ENCODE results near the gene KDM4C. TPM values are rescaled to one million over a fixed set of nuclear protein-coding genes. Genes with fewer than 3 reads are reported as not detected.

The KDM4C gene
- total and polyA plus RNA-seq, 2 of the 13 experiments (the other 11 are each of a cell fraction or from before 2014, with no cell fraction given) = 19.4 to 23.6 TPM

- in situ Hi-C loops (cut with HindIII; ENCODE audit: extremely low pct_ligation_motif_present, low pct_unique_long_range_greater_than_20kb) (no loop called here), intact Hi-C loops (cut with micrococcal nuclease; ENCODE audit: unreplicated experiment) (no loop called here)
- Histone ChIP-seq H3K27ac (ENCODE audit: extremely low read length, insufficient read depth, low read length) (no peak overlapping the region), H3K4me1 (ENCODE audit: insufficient read depth, low read length) (peaks cover 46% of the 10 kb centered on the region), H3K4me2 (ENCODE audit: low read depth, low read length) (no peak overlapping the region), H3K4me3 (replicated peaks in 1 of 3; ENCODE audit: insufficient read depth in 1 of 3, low read depth in 2 of 3, low read length in 3 of 3) (no peak overlapping the region), H3K9me3 (ENCODE audit: low read length) (no peaks in the 10 kb centered on the region), H3K79me2 (ENCODE audit: insufficient read depth, low read length) (peaks cover 28% of the 10 kb centered on the region), H4K20me1 (ENCODE audit: insufficient read depth, low read length) (no peaks in the 10 kb centered on the region), H3K27me3 (ENCODE audit: control insufficient read depth in 1 of 2, insufficient read depth in 2 of 2, low read length in 2 of 2) (no peaks in the 10 kb centered on the region), H2AFZ (ENCODE audit: low read length) (no peak overlapping the region), H3K36me3 (replicated peaks in 1 of 2; ENCODE audit: control insufficient read depth in 1 of 2, insufficient read depth in 2 of 2, low read length in 2 of 2) (peaks cover 5 to 25% of the 10 kb centered on the region in 2 experiments), H3K9ac (ENCODE audit: insufficient read depth, low read depth, low read length) (no peak overlapping the region)
- no TSS peak for BruUV-seq (replicated peaks)
- ChIA-PET POLR2A (no interaction called here), CTCF (ENCODE audit: low intra/inter-chr PET ratio, low total read pairs) (no interaction called here)
- DNase-seq (ENCODE audit: low spot score) (no peak), FAIRE-seq (no peak), ATAC-seq (no peak)
- no peak for TF ChIP-seq CERS6 (CRISPR knock-in tag; IDR thresholded peaks at IDR 0.05)
- 100% methylated on average over 1 of the region's 1 CpG for WGBS (ENCODE audit: low lambda C conversion rate)
Observed at GRCh38 chr9:6794936-6795335, 37.2 kb downstream of the KDM4C start.

GRCh38 chr9:6802926-6803325, 45.2 kb downstream of the KDM4C start:
- in situ Hi-C loops (cut with HindIII; ENCODE audit: extremely low pct_ligation_motif_present, low pct_unique_long_range_greater_than_20kb) = no loop called here
- no peak overlapping the region for H3K27ac ChIP-seq (ENCODE audit: extremely low read length, insufficient read depth, low read length)
- FAIRE-seq (no peak), ATAC-seq (no peak), DNase-seq (ENCODE audit: low spot score) (no peak)
- BruUV-seq (replicated peaks) = no TSS peak
- peaks cover 2% of the 10 kb centered on the region for H3K79me2 ChIP-seq (ENCODE audit: insufficient read depth, low read length)
- intact Hi-C loops (cut with micrococcal nuclease; ENCODE audit: unreplicated experiment) = no loop called here
- no peaks in the 10 kb centered on the region for H3K27me3 ChIP-seq (ENCODE audit: control insufficient read depth in 1 of 2, insufficient read depth in 2 of 2, low read length in 2 of 2)
- no peak overlapping the region for H3K4me2 ChIP-seq (ENCODE audit: low read depth, low read length)
- H3K9me3 ChIP-seq (ENCODE audit: low read length) = no peaks in the 10 kb centered on the region
- TF ChIP-seq KAT7 (CRISPR knock-in tag; IDR thresholded peaks at IDR 0.05; ENCODE audit: borderline replicate concordance) (no peak), ARHGAP35 (CRISPR knock-in tag; IDR thresholded peaks at IDR 0.05; ENCODE audit: borderline replicate concordance) (no peak), ZFP36 (IDR thresholded peaks at IDR 0.05; ENCODE audit: borderline replicate concordance, low read depth, low read length, partially characterized antibody) (no peak), ZNF563 (CRISPR knock-in tag; IDR thresholded peaks at IDR 0.05) (no peak), ZNF160 (CRISPR knock-in tag; IDR thresholded peaks at IDR 0.05) (no peak), ZNF225 (CRISPR knock-in tag; IDR thresholded peaks at IDR 0.05) (no peak), KAT2B (IDR thresholded peaks at IDR 0.05; ENCODE audit: borderline replicate concordance, low read depth, low read length) (no peak), ZNF281 (CRISPR knock-in tag; IDR thresholded peaks at IDR 0.05; ENCODE audit: borderline replicate concordance) (no peak)
- H2AFZ ChIP-seq (ENCODE audit: low read length) = no peak overlapping the region
- ChIA-PET CTCF (ENCODE audit: low intra/inter-chr PET ratio, low total read pairs) (no interaction called here), POLR2A (no interaction called here)
- H3K4me3 ChIP-seq (replicated peaks in 1 of 3; ENCODE audit: insufficient read depth in 1 of 3, low read depth in 2 of 3, low read length in 3 of 3) = no peak overlapping the region
- peaks cover 0 to 6% of the 10 kb centered on the region in 2 experiments; a peak in 1 of 5 replicates for H3K36me3 ChIP-seq (replicated peaks in 1 of 2; ENCODE audit: control insufficient read depth in 1 of 2, insufficient read depth in 2 of 2, low read length in 2 of 2)
- no peak overlapping the region for H3K9ac ChIP-seq (ENCODE audit: insufficient read depth, low read depth, low read length)
- H3K4me1 ChIP-seq (ENCODE audit: insufficient read depth, low read length) = peaks cover 4% of the 10 kb centered on the region
- whole genome bisulfite sequencing (ENCODE audit: low lambda C conversion rate) = 96% methylated on average over 4 of the region's 4 CpGs
- H4K20me1 ChIP-seq (ENCODE audit: insufficient read depth, low read length) = no peaks in the 10 kb centered on the region
